K562 (cell line): ENCODE data around the gene MED16. TPM values are rescaled to one million over a fixed set of nuclear protein-coding genes. Genes with fewer than 3 reads are reported as not detected.

ENCODE experiments used
- ATF7 ChIP-seq: fragments of 450-650 bp; IDR thresholded peaks from 2 replicates; pipeline ENCODE4 v1.7.1; 2014; ENCODE audit warnings: mild to moderate bottlenecking, moderate library complexity
- FOXP4 ChIP-seq: sonication (generic); formaldehyde crosslinking; IDR thresholded peaks from 2 replicates; pipeline ENCODE4 v1.8.0; 2022; ENCODE audit warnings: mild to moderate bottlenecking, missing genetic modification reagents, borderline replicate concordance
- GABPA ChIP-seq: fragments of 200-800 bp; sonication (Bioruptor generic); conservative IDR thresholded peaks from 2 replicates; pipeline ENCODE4 v1.6.1; 2016; ENCODE audit warnings: low read depth, missing genetic modification characterization, missing compliant biosample characterization
- HDAC6 ChIP-seq: IDR thresholded peaks from 2 replicates; pipeline ENCODE4 v1.6.1; 2012; ENCODE audit warnings: low read depth, mild to moderate bottlenecking, control low read depth, inconsistent platforms, low read length, moderate library complexity
- KDM2B ChIP-seq: fragments of 250-450 bp; sonication (Bioruptor Pico); IDR thresholded peaks from 2 replicates; pipeline ENCODE4 v1.8.0; 2021; ENCODE audit warnings: mild to moderate bottlenecking, moderate library complexity
- NR2C2 ChIP-seq, 2 experiments: fragments of 200-800 bp in 1 of 2; sonication (Bioruptor generic) in 1 of 2; sonication (generic) in 1 of 2; formaldehyde crosslinking in 1 of 2; IDR thresholded peaks; 2 replicates each; pipeline versions ENCODE4 v1.6.1 to v1.8.0; 2016 to 2022; ENCODE audit warnings: mild to moderate bottlenecking in 1 of 2, missing compliant biosample characterization in 1 of 2, missing genetic modification characterization in 1 of 2, missing genetic modification reagents in 1 of 2
- SMARCE1 ChIP-seq: fragments of 450-650 bp; IDR thresholded peaks from 2 replicates; pipeline ENCODE4 v1.7.1; 2016; ENCODE audit warnings: mild to moderate bottlenecking
- SMC3 ChIP-seq: conservative IDR thresholded peaks from 2 replicates; pipeline ENCODE4 v1.6.1; 2011; ENCODE audit warnings: low read depth, low read length, improper control_type of control experiment; ENCODE audit not compliant: insufficient read depth
- STAG1 ChIP-seq: sonication (generic); formaldehyde crosslinking; IDR thresholded peaks from 2 replicates; pipeline ENCODE4 v1.5.0; 2020; ENCODE audit warnings: missing genetic modification reagents, borderline replicate concordance
- STAT6 ChIP-seq: sonication (generic); formaldehyde crosslinking; IDR thresholded peaks from 2 replicates; pipeline ENCODE4 v1.8.1; 2023; ENCODE audit warnings: mild to moderate bottlenecking, missing genetic modification reagents
- polyA plus RNA-seq, 8 experiments: library from polyadenylated mRNA; depleted of rRNA in 4 of 8; stranded (reverse) in 5 of 8; unstranded in 3 of 8; fragments of >200 nt; fragmentation: Nextera tagmentation in 2 of 8; fragmentation: Illumina TruSeq in 1 of 8; extraction: Ambion mirVana in 2 of 8; extraction: Trizol in 1 of 8; gene quantifications; 2 replicates each; pipeline versions ENCODE4 v1.2.1 to v1.2.3, GENCODE V29; 2011 to 2014; ENCODE audit warnings: inconsistent platforms in 1 of 8, missing spikeins in 1 of 8
- total RNA-seq, 7 experiments: library from RNA; depleted of rRNA in 6 of 7; stranded (reverse); fragments of >200 nt in 6 of 7; fragmentation: Illumina TruSeq in 2 of 7; extraction: Trizol in 2 of 7; gene quantifications; 2 replicates each; pipeline versions ENCODE4 v1.2.1 to v1.2.3, GENCODE V29; 2011 to 2021; ENCODE audit warnings: low replicate concordance in 1 of 7
- TF ChIP-seq, protein P1 (sequence below): fragments of 450-650 bp; IDR thresholded peaks from 2 replicates; pipeline ENCODE4 v1.6.1; 2016; ENCODE audit warnings: low read depth
- TF ChIP-seq, protein P2 (sequence below): IDR thresholded peaks from 2 replicates; pipeline ENCODE4 v1.6.1; 2011; ENCODE audit not compliant: insufficient read length; ENCODE audit errors: extremely low read depth

The MED16 gene
- total and polyA plus RNA-seq, 9 of the 15 experiments (the other 6 are each of a cell fraction or from before 2014, with no cell fraction given), result 0.89 to 59.9 (median 8.6) TPM

DNA sequence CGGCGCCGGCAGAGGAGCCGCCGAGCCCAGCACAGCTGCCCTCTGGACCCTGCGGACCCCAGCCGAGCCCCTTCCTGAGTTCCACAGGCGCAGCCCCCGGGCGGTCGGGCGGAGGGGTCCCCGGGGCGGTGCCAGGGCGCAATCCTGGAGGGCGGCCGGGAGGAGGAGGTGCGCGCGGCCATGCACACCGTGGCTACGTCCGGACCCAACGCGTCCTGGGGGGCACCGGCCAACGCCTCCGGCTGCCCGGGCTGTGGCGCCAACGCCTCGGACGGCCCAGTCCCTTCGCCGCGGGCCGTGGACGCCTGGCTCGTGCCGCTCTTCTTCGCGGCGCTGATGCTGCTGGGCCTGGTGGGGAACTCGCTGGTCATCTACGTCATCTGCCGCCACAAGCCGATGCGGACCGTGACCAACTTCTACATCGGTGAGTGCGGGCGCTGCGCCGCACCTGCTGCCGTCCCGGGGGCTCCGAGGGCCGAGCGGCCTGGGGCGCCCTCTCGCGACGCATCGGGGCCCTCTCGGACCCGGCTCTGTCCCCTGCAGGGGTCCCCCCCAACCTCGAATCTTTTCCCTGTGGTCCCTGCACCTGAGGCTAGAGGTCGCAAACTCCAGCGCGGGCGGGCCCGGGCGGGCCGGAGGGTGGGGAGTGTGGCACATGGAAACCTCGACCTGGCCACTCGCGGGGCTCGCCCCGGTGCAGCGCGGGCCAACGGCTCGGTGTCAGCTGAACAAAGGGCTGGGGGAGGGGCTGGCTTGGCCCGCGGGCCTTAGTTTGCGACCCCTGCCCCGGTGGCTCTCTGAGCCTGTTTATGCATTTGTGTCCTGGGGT is 24.6 kb upstream of the MED16 start, which contains the start of gene KISS1R (continued):
- TF ChIP-seq GABPA (tag) (no peak), ATF7 (peak; percentile 92), NR2C2 (CRISPR knock-in tag; IDR thresholded peaks at IDR 0.05) (peak; percentile 40; the same call in 1 of the 2 replicates), NR2C2 (tag; IDR thresholded peaks at IDR 0.05) (peak; percentile 4; the same call in 1 of the 2 replicates), SMC3 (peak; percentile 72), STAT6 (no peak), KDM2B (no peak), FOXP4 (CRISPR knock-in tag) (peak; percentile 80), HDAC6 (no peak), SMARCE1 (no peak), STAG1 (CRISPR knock-in tag) (peak; percentile 96)
- TF ChIP-seq, protein P1, sequence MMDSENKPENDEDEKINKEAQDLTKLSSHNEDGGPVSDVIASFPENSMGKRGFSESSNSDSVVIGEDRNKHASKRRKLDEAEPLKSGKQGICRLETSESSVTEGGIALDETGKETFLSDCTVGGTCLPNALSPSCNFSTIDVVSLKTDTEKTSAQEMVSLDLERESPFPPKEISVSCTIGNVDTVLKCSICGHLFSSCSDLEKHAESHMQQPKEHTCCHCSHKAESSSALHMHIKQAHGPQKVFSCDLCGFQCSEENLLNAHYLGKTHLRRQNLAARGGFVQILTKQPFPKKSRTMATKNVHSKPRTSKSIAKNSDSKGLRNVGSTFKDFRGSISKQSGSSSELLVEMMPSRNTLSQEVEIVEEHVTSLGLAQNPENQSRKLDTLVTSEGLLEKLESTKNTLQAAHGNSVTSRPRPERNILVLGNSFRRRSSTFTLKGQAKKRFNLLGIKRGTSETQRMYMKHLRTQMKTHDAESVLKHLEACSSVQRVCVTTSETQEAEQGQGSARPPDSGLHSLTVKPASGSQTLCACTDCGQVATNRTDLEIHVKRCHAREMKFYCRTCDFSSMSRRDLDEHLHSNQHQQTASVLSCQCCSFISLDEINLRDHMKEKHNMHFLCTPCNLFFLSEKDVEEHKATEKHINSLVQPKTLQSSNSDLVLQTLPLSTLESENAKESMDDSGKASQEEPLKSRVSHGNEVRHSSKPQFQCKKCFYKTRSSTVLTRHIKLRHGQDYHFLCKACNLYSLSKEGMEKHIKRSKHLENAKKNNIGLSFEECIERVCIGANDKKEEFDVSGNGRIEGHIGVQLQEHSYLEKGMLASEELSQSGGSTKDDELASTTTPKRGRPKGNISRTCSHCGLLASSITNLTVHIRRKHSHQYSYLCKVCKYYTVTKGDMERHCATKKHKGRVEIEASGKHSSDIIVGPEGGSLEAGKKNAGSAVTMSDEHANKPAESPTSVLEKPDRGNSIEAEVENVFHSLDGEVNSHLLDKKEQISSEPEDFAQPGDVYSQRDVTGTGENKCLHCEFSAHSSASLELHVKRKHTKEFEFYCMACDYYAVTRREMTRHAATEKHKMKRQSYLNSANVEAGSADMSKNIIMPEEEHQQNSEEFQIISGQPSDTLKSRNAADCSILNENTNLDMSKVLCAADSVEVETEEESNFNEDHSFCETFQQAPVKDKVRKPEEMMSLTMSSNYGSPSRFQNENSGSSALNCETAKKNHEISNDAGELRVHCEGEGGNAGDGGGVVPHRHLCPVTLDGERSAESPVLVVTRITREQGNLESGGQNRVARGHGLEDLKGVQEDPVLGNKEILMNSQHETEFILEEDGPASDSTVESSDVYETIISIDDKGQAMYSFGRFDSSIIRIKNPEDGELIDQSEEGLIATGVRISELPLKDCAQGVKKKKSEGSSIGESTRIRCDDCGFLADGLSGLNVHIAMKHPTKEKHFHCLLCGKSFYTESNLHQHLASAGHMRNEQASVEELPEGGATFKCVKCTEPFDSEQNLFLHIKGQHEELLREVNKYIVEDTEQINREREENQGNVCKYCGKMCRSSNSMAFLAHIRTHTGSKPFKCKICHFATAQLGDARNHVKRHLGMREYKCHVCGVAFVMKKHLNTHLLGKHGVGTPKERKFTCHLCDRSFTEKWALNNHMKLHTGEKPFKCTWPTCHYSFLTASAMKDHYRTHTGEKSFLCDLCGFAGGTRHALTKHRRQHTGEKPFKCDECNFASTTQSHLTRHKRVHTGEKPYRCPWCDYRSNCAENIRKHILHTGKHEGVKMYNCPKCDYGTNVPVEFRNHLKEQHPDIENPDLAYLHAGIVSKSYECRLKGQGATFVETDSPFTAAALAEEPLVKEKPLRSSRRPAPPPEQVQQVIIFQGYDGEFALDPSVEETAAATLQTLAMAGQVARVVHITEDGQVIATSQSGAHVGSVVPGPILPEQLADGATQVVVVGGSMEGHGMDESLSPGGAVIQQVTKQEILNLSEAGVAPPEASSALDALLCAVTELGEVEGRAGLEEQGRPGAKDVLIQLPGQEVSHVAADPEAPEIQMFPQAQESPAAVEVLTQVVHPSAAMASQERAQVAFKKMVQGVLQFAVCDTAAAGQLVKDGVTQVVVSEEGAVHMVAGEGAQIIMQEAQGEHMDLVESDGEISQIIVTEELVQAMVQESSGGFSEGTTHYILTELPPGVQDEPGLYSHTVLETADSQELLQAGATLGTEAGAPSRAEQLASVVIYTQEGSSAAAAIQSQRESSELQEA, result no peak
- TF ChIP-seq, protein P2, sequence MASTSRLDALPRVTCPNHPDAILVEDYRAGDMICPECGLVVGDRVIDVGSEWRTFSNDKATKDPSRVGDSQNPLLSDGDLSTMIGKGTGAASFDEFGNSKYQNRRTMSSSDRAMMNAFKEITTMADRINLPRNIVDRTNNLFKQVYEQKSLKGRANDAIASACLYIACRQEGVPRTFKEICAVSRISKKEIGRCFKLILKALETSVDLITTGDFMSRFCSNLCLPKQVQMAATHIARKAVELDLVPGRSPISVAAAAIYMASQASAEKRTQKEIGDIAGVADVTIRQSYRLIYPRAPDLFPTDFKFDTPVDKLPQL, result no peak
